ENCODE measurements around the gene SLC19A1.

SLC19A1 gene

DNA sequence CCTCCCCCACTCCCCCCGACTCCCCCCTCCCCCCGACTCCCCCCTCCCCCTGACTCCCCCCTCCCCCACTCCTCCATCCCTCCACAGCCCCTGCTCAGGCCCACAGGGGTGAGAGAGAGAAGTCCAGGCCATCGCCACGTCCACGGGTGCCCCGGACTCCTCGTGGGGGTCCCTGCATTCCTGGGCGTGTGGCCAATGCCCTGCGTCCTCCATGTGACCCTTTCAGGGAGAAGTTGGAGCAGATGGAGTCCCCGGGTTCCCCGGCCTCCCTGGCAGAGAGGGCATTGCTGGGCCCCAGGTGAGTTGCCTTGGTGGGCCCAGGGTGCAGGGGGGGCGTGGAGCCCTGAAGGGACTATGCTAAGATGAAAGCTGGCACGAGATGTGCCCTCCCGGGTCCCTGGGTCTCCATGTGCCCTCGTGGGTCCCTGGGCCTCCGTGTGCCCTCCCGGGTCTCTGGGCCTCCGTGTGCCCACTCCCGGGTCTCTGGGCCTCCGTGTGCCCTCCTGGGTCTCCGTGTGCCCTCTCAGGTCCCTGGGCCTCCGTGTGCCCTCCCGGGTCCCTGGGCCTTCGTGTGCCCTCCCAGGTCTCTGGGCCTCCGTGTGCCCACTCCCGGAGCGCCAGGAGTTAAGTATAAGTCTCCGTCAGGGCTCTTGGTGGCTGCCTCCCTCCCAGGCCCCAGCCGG lies 52.0 kb downstream of the SLC19A1 start:
- DNase-seq: no peak

DNA sequence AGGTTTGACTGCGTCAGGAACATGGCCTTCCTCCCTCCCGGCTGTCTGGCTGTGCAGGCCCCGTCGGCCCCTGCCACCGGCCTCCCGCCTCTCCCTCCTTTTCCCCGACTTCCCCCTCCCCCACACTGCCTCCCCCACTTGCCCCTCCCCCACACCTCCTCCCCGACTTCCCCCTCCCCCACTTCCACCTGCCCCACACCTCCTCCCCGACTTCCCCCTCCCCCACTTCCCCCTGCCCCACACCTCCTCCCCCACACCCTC lies 52.6 kb downstream of the SLC19A1 start:
- DNase-seq: no peak

DNA sequence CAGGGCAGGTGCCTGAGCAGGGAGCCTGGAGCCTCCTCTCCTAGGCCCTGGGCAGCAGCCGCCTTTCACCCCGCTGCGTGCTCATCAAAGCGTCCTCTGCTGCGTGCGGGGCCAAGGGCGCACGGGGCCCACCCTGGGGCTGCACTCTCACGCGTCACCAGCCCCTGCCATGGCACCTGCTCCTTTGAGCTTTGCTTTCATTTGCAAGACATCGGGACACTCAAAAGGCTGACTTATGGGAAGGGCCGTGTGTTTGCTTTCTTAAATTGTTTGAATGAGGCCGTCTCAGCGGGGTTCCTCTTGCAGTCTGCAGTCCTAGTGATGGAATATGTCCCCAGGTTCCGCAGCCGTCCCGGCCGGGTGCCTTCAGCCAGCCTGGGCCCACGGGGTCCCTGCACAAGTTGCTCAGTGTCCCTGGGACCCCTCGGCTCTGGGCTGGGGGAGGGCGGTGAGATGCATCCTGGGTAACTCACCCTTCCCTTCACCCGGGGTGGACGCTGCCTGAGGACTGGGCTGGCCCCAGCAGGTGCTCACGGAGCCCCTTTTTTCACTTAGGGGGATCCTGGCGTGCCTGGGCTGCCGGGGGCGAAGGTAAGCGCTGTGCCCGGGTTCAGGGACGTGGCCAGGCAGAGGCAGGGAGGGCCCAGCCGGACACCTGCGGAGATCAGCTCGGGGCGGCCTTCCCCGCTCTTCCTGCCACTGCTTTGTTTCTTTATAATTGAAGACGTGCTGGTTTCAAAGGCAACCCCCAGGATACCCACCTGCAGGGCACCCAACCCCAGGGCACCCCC lies 53.1 kb downstream of the SLC19A1 start:
- DNase-seq: no peak

DNA sequence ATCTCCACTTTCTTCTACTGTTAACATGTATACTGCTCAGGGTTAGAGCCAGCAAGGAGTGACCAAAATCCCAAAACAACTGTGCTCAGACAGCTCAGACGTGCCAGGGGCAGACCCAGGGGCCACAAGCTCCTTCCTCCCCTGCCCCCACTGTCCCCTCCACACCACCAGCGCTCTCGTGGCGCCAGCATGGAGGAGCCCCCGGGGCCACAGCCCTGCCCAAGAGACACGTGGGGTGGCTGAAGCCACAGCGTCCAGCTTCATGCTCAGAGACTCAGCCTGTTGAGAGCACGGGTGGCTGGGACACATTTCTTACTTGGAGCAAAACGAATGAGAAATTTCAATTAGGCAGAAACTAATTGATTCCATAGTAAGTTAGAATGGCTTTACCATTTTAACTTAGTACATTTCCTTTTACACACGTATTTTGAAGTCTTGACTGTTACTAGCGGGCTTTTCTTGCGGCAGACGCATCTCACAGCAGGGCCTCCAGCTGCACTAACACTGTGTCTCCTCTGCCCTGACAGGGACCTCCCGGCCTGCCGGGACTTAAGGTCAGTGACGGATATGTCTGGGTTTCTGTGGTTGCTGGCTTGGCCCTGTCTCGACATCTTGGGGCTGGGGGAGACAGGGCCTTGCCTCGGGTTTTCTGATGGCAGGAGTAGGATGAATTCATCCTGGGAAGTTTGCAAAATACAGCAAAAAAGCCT lies 54.2 kb downstream of the SLC19A1 start:
- no peak for DNase-seq

DNA sequence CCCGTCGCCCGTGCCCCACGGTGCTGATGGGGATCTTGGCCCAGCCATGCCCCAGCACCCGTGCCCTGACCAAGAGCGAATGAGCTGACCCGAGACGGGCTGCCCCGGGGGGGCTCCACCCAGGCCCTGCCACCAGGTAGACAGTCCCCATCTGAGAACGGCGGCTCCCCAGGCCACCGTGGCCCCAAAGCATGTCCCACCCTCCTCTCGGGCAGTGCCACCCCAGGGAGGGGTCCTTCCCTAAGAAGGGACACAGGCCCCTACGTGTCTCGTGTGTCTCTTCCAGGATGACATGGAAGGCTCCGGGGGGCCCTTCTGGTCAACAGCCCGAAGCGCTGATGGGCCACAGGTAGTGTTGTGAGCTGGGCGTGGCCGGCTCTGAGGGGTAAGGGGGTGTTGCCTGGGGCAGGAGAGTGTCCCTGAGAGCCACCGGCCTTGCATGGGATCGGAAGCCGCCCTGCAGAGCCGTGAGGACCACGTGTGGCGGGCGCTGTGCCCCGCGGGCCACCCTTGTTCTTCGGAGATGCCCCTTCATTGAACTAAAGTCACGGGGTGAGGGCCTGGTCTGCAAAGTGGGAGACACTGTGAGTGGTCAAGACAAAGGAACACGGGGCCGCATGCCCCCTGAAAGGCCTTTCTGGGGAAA lies 55.0 kb downstream of the SLC19A1 start:
- DNase-seq: no peak

DNA sequence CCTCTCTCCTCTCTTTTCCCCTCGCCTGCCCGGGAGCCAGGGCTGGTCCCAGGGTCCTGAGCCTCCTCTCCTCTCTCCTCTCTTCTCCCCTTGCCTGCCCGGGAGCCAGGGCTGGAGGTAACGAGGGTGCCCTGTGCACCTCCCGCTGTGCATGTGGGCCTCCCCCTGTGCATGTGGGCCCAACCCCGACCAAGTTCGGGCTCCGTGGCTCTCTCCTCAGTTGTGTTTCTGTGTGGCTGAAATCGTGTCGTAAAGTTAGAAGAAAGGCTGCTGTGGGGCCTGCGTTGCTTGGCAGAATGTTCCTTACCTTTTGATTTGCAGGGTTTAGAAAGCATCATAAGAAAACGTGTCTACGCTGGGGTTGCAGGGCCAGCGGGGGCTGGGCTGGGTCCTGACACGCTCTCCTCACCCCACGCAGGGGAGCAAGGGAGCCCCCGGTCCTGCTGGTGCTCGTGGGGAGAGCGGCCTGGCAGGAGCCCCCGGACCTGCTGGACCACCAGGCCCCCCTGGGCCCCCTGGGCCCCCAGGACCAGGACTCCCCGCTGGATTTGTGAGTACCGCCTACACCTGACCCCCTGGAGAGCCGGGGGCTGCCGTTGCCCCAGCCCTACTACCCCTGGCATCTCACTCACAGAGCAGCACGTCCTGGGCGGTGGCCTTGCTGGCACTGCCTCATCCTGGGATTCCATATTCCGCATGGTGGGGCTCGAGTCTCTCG lies 55.6 kb downstream of the SLC19A1 start:
- DNase-seq: no peak

DNA sequence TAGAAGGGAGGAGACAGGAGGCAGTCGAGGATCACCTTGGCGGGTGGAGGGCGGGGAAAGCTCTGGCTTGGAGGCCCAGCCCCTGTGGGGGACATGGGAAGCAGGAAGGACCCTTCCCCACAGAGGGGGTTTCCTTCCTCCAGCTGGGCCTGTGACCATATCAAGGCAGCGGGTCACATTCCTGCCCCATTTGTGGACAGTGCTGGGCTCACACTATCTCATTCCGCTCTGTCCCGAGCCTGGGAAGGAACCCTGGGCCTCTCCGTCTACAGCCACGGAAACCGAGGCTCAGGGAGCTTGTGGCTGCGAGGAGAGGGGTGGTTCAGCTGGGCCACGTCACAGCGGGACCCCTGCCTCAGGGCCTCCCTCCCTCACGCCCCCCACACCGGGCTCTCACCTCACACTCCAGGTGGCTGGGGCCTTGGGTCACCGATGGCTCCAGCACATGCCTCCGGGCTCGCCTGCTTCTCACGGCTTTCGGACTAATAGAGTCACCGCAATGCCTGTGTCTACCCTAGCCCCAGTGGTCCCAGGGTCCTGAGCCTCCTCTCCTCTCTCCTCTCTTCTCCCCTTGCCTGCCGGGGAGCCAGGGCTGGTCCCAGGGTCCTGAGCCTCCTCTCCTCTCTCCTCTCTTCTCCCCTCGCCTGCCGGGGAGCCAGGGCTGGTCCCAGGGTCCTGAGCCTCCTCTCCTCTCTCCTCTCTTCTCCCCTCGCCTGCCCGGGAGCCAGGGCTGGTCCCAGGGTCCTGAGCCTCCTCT lies 56.4 kb downstream of the SLC19A1 start:
- no peak for DNase-seq

DNA sequence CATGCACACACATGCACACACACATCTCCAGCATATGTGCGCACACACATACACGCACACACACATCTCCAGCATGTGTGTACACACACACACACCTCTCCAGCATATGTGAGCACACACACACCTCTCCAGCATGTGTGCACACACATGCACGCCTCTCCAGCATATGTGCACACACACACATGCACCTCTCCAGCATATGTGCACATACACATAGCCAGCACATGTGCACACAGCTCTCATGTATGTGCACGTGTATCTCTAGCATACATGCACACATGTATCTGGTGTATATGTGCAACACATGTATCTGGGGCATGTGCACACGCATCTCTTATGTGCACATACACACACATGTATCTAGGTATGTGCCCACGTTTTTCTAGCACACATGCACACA lies 57.9 kb downstream of the SLC19A1 start:
- DNase-seq: no peak

DNA sequence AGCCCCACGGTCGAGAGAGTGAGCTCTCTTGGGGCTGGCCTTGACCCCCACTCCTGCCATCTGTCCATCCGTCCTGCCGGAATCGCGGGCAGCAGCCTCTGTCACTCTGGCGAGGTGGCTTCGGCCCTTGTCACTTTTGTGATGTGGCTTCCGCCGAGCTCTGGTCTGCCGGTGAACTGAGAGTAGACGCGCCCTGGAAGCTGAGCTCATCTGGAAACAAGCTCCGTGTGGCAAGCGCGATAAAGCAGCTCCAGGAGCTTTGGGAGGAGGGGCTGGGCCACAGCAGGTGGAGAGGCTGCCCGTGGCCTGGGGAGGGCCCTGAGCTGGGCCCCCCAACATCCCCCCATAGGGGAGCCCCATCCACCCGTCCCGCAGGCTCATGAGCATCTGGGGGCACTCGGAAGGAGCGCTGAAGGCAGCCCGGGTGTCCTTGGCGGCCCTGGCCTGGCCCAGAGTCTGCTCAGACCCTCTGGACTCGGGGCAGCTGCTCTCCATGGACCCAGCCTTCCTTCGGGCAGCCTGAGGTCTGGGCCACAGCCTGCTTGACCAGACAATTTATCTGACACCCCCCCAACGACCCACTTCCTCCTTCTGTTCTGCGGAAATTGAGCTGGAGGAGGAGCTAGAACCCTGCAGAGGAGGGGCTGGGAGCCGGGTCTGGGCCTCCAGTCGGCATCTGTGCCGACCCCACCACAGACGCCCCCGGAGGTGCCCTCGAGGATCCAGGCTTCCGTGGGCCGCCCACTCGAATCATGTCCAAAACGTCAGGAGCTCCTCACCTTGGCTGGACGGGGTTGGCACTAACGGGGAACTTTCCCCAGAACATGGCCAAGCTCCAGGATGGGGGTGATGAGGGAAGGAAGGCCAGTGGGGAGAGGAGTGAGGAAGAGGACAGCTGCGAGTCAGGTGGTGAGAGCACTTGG lies 59.1 kb downstream of the SLC19A1 start:
- peak in 2 of 5 donors; percentile 26 to 66 for DNase-seq

DNA sequence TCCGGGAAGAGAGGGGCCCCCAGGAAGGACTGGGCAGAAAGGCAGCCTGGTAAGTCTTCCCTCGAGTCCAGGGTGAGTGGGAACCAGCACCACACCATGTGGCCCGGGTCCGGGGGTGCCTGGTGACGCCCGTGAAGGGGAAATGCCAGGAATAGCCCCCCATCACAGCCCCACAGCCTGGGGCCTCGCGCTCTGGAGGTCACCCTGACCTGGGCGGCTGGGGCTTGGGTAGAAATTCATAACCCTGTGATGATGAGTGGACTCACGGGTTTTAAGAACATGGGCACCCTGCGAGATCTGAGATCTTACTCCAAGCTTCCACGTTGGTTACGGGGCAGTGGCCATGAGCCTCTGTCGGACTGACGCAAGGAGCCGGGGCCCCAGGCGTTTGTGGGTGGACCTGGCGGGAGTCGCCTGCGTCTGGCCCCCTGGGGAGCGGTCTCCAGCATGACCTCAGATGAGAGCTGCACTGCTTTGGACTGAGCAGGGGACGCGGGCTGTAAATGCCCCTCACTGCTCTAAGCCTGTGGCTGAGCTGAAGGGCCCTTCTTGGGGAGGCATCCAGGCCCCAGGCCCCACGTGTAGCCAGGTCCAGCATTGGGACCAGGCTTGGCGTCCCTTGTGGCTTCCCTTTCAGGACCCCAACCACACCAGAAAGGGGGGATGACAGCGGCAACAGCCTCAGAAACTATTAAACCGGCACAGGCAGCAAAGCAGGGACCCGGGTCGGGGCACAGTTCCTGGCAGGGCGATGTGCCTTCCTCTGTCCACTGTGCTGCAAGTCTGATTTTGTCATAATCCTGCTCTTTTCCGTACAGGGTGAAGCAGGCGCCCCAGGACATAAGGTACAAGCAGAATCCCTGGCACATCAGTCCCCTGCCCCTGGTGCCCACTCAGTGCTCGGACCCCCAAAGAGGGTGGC lies 60.0 kb downstream of the SLC19A1 start:
- DNase-seq: no peak

DNA sequence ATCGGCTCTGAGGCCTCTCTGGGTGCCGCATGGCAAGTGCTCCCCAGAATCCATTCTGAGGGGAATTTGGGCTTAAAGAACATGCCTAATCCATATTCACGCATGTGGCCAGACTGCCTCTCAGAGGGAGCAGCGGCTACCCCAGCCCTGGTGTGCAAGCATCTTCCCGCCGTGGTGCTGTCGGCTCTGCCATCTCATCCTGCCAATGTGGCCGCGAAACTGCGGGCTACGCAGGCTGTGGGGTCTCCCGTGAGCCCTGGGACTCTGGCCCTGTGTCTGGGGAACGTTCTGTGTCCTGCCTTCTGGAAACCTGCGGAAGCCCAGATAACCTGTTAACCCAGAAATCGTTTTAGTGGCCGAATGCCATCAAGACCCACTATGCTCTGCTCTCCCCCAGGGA lies 60.7 kb downstream of the SLC19A1 start:
- no peak for DNase-seq

DNA sequence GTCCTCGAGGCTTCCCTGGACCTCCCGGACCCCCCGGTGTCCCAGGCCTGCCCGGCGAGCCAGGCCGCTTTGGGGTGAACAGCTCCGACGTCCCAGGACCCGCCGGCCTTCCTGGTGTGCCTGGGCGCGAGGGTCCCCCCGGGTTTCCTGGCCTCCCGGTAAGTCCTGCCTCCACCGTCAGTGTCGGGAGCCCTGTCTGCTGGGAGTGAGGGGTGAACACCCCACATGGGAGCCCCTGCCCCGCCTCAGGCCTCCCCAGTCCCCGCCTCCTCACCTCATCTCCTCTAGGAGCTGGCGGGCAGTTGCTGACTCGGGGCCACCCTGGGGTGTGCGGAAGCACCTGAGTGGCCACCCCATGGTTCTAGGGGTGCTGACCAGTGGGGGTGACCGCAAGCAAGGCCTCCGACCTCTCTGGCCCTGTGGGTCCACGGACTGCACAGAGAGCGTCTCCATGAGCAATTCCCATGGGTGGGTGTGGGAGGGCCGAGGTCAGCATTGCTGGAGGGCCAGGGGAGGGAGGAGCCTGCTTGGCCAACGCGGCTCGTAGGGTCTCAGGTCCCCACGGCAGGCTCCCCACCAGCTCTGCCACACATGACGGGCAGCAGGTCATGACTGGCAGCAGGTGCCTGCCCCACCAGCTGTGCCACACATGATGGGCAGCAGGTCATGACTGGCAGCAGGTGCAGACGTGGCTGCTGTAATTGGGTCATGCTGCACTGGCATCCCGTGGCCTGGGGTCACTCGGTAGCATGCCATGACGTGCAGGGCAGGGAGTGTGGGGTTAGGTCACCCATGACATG lies 61.3 kb downstream of the SLC19A1 start:
- no peak for DNase-seq

DNA sequence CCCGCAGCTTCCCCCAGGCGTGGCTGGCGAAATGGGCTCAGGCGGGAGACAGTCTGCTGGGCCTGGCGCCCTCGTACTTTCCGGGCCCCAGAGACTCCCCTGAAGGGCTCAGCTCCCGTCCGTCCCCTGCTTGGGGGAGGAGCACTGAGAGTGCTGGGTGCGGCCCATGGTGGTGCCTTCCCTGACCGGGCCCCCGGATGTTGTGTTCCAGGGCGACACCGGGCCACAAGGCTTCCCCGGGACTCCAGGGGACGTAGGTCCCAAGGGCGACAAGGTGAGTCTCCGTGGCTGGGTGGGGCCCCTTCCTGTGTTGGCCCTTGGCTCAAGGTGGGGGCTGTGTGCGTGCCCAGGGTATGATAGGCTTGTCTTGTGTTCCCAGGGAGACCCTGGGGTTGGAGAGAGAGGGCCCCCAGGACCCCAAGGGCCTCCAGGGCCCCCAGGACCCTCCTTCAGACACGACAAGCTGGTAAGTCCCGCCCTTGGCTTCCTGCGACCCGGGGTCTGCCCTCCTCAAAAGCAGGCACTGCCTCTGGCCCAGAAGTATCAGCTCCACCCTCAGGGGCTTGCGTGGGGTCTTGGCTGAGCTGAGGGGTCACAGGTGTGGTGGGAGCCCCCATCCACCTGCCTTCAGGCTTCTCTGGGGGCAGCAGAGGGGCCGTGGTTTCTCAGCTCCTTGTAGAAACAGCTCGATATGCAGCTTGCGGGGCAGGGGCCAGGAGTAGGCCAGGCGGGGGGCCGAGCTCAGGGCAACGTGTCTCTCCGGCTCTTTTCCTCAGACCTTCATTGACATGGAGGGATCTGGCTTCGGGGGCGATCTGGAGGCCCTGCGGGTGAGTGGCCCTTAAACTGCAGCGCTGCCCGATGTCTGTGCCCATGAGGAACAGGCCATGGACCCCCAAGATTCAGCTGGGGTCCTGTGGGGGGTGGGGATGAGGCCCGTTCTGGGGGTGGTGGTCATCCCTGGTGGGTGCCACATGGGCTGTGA lies 62.3 kb downstream of the SLC19A1 start:
- DNase-seq: peak in 1 of 5 donors; percentile 36

DNA sequence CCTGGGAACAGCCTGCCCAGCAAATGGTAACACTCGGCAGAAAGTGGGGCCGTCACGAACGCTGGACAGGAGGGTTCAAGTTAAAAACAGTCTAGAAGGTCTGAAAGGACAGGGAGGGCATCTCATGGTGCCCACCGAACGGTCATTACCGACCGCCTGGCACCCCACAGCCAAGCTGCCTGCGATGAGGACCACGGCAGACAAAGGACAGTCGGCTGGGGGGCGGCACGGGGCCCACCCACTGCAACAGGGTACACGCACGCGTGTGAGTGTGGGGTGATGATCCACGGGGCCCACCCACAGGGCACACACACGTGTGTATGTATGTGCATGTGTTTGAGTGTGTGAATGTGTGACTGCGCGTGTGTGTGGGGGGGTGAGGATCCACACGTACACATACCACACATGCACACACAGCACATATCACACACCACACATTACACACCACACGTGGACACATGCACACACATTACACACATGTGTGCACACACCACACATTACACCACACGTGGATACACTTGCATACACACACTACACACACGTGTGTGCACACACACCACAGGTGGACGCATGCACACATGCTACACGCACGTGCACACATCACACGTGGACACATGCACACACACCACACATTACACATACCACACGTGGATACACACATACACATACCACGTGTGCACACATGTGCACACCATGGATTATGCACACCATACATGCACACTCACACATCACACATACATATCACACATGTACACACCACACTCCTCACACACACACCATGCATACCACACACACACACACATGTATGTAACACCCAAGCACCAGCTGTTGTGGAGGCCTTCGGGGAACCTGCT lies 63.2 kb downstream of the SLC19A1 start:
- no peak for DNase-seq

DNA sequence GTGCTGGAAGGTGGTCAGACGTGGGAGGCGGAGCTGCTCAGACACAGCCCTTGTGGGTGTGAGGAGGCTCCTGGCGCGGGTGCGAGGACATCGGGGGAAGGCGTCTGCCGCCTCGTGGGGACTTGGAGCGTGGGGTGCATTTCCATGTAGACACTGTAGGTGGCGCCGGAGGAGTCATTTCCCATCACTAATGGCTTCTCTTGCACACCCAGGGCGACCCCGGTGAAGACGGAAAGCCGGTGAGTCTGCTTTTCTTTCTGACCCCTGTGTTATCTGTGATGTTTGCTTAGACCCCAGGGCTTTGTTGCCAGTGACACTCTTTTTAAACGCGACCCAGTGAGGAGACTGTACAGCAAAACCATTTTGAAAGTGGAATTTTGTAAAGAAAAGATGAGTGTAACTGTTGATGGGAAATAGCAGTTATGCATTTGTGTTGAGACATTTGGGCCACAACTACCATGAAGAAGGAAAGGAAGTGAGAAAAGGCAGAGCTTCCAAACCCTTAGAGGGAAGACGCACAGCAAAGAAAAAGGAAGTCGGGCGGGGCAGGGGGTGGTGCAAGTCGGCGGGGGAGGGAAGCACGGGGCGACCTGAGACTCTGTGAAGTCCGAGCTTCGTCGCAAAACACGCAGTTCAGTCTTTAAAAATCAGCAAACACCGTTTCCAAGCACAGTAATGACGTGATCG lies 64.0 kb downstream of the SLC19A1 start:
- peak; percentile 55 to 82 (median 71) for DNase-seq
